GM23338 (cell line): ENCODE measurements around the gene PSD4. TPM values are rescaled to one million over a fixed set of nuclear protein-coding genes. Genes with fewer than 3 reads are reported as not detected.

ENCODE experiments used
- ATAC-seq: fragments of 200-7000 bp; cut with Tn5 transposase; 3 replicates; pipeline ENCODE4 v1.9.1; 2020
- DNase-seq: peaks from one replicate; pipeline ENCODE4 v3.0.0-alpha.2; 2015; ENCODE audit warnings: low spot score
- H2AFZ ChIP-seq: fragments of 200-600 bp; sonication (generic); 2 replicates; pipeline ENCODE4 v1.8.0; 2016; ENCODE audit warnings: antibody characterized with exemption, mild to moderate bottlenecking, moderate library complexity
- H3F3A ChIP-seq: fragments of 200-600 bp; sonication (generic); replicated peaks from 2 replicates; pipeline ENCODE4 v1.8.0; 2017; ENCODE audit warnings: antibody characterized with exemption, mixed run types, low read depth
- H3K27ac ChIP-seq: fragments of 200-600 bp; sonication (generic); 2 replicates; pipeline ENCODE4 v1.6.1; 2016; ENCODE audit warnings: low read depth
- H3K27me3 ChIP-seq: fragments of 200-600 bp; sonication (generic); 2 replicates; pipeline ENCODE4 v1.8.0; 2016; ENCODE audit warnings: mild to moderate bottlenecking, mixed run types, moderate library complexity; ENCODE audit not compliant: insufficient read depth
- H3K36me3 ChIP-seq: fragments of 200-600 bp; sonication (generic); 2 replicates; pipeline ENCODE4 v1.8.0; 2016; ENCODE audit warnings: mild to moderate bottlenecking; ENCODE audit not compliant: insufficient read depth
- H3K4me1 ChIP-seq: fragments of 200-600 bp; sonication (generic); 2 replicates; pipeline ENCODE4 v1.8.0; 2016; ENCODE audit warnings: mild to moderate bottlenecking, moderate library complexity; ENCODE audit not compliant: insufficient read depth
- H3K4me2 ChIP-seq: fragments of 200-600 bp; sonication (generic); 2 replicates; pipeline ENCODE4 v1.7.1; 2017; ENCODE audit warnings: mixed run types
- H3K4me3 ChIP-seq: fragments of 200-600 bp; sonication (generic); 2 replicates; pipeline ENCODE4 v1.6.1; 2016; ENCODE audit warnings: mixed run types
- H3K79me2 ChIP-seq: fragments of 200-600 bp; sonication (generic); replicated peaks from 2 replicates; pipeline ENCODE4 v1.8.0; 2017; ENCODE audit warnings: mild to moderate bottlenecking; ENCODE audit not compliant: insufficient read depth
- H3K9me2 ChIP-seq: fragments of 200-600 bp; sonication (generic); 2 replicates; pipeline ENCODE4 v1.8.0; 2017; ENCODE audit not compliant: insufficient read depth
- H4K20me1 ChIP-seq: fragments of 200-600 bp; sonication (generic); replicated peaks from 2 replicates; pipeline ENCODE4 v1.8.0; 2017; ENCODE audit warnings: mild to moderate bottlenecking; ENCODE audit not compliant: insufficient read depth
- H3K27ac Mint-ChIP-seq: 2 replicates; pipeline ENCODE4 v1.8.0; 2020; ENCODE audit warnings: inconsistent platforms, mild to moderate bottlenecking, moderate library complexity, mixed read lengths
- H3K27me3 Mint-ChIP-seq: 3 replicates; pipeline ENCODE4 v1.8.0; 2022; ENCODE audit warnings: low read depth, mild to moderate bottlenecking, moderate library complexity, mixed read lengths, inconsistent platforms; ENCODE audit not compliant: insufficient read depth, poor library complexity
- H3K36me3 Mint-ChIP-seq: 3 replicates; pipeline ENCODE4 v1.8.0; 2021; ENCODE audit warnings: low read depth, mild to moderate bottlenecking, inconsistent platforms, moderate library complexity, mixed read lengths
- H3K4me1 Mint-ChIP-seq: 3 replicates; pipeline ENCODE4 v1.8.0; 2020; ENCODE audit warnings: mild to moderate bottlenecking, inconsistent platforms, mixed read lengths
- H3K4me3 Mint-ChIP-seq: 3 replicates; pipeline ENCODE4 v1.8.0; 2021; ENCODE audit warnings: moderate library complexity, mild to moderate bottlenecking, inconsistent platforms, mixed read lengths
- H3K9me3 Mint-ChIP-seq: 3 replicates; pipeline ENCODE4 v1.8.0; 2020; ENCODE audit warnings: moderate library complexity, mild to moderate bottlenecking, inconsistent platforms, mixed read lengths
- ETS1 ChIP-seq: IDR thresholded peaks from 2 replicates; pipeline ENCODE4 v1.6.1; 2016; ENCODE audit warnings: antibody characterized with exemption
- EZH2phosphoT487 ChIP-seq: fragments of 200-600 bp; sonication (generic); IDR thresholded peaks from one replicate; pipeline ENCODE4 v1.8.1; 2018; ENCODE audit warnings: antibody characterized with exemption; ENCODE audit not compliant: unreplicated experiment
- JUNB ChIP-seq: IDR thresholded peaks from one replicate; pipeline ENCODE4 v1.6.1; 2016; ENCODE audit warnings: antibody characterized with exemption; ENCODE audit not compliant: unreplicated experiment
- NANOG ChIP-seq: IDR thresholded peaks from 2 replicates; pipeline ENCODE4 v1.6.1; 2016; ENCODE audit warnings: antibody characterized with exemption, borderline replicate concordance
- POLR2AphosphoS5 ChIP-seq: IDR thresholded peaks from 2 replicates; pipeline ENCODE4 v1.6.1; 2016; ENCODE audit warnings: antibody characterized with exemption, low read depth
- STAT1 ChIP-seq: IDR thresholded peaks from one replicate; pipeline ENCODE4 v1.6.1; 2016; ENCODE audit warnings: antibody characterized with exemption; ENCODE audit not compliant: unreplicated experiment
- ZNF331 ChIP-seq: fragments of 250-450 bp; sonication (Bioruptor Pico); IDR thresholded peaks from 2 replicates; pipeline ENCODE4 v1.5.0; 2020; ENCODE audit warnings: low read depth, mild to moderate bottlenecking, moderate library complexity
- polyA plus RNA-seq: library from polyadenylated mRNA; unstranded; fragments of >200 nt; fragmentation: Nextera tagmentation; extraction: Ambion mirVana; gene quantifications from 2 replicates; pipeline ENCODE4 v1.2.1, GENCODE V29; 2016
- total RNA-seq: library from RNA; depleted of rRNA; stranded (reverse); fragments of >200 nt; shearing (Covaris generic); gene quantifications from 2 replicates; pipeline ENCODE4 v1.2.3, GENCODE V29; 2014
- TF ChIP-seq, protein P1 (sequence below): IDR thresholded peaks from one replicate; pipeline ENCODE4 v1.6.1; 2018; ENCODE audit warnings: antibody characterized with exemption; ENCODE audit not compliant: unreplicated experiment
- TF ChIP-seq, protein P2 (sequence below): fragments of 250-450 bp; sonication (Bioruptor Pico); IDR thresholded peaks from 2 replicates; pipeline ENCODE4 v1.5.0; 2020; ENCODE audit warnings: mild to moderate bottlenecking, moderate library complexity
- TF ChIP-seq, protein P3 (sequence below), 2 experiments: fragments of 200-600 bp in 1 of 2; sonication (generic) in 1 of 2; conservative IDR thresholded peaks; 2 replicates each; pipeline versions ENCODE4 v1.5.1 to v1.6.1; 2016 to 2017; ENCODE audit warnings: antibody characterized with exemption in 2 of 2, low read depth in 2 of 2, mild to moderate bottlenecking in 2 of 2, moderate library complexity in 1 of 2

The PSD4 gene
- total and polyA plus RNA-seq, 2 experiments from 2014 or later, result 0.06 to 0.66 TPM

- TF ChIP-seq, protein P1, sequence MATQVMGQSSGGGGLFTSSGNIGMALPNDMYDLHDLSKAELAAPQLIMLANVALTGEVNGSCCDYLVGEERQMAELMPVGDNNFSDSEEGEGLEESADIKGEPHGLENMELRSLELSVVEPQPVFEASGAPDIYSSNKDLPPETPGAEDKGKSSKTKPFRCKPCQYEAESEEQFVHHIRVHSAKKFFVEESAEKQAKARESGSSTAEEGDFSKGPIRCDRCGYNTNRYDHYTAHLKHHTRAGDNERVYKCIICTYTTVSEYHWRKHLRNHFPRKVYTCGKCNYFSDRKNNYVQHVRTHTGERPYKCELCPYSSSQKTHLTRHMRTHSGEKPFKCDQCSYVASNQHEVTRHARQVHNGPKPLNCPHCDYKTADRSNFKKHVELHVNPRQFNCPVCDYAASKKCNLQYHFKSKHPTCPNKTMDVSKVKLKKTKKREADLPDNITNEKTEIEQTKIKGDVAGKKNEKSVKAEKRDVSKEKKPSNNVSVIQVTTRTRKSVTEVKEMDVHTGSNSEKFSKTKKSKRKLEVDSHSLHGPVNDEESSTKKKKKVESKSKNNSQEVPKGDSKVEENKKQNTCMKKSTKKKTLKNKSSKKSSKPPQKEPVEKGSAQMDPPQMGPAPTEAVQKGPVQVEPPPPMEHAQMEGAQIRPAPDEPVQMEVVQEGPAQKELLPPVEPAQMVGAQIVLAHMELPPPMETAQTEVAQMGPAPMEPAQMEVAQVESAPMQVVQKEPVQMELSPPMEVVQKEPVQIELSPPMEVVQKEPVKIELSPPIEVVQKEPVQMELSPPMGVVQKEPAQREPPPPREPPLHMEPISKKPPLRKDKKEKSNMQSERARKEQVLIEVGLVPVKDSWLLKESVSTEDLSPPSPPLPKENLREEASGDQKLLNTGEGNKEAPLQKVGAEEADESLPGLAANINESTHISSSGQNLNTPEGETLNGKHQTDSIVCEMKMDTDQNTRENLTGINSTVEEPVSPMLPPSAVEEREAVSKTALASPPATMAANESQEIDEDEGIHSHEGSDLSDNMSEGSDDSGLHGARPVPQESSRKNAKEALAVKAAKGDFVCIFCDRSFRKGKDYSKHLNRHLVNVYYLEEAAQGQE, result no peak
- TF ChIP-seq ETS1, result no peak
- no peak for TF ChIP-seq NANOG
These were observed 13.5 kb upstream of the PSD4 start (continued) for GRCh38 chr2:113160248-113160647.

GRCh38 chr2:113160962-113161361 lies 12.8 kb upstream of the PSD4 start:
- no peak overlapping the region for H3K27ac ChIP-seq
- no peak overlapping the region for H3K27ac Mint-ChIP-seq
- peaks cover 21% of the 10 kb centered on the region for H3K27me3 ChIP-seq
- H3K27me3 Mint-ChIP-seq, result peaks cover 17% of the 10 kb centered on the region
- H3K36me3 Mint-ChIP-seq, result no peaks in the 10 kb centered on the region
- H3K4me3 ChIP-seq, result no peak overlapping the region
- no peaks in the 10 kb centered on the region for H4K20me1 ChIP-seq
- ATAC-seq, result no peak
- H3K4me1 ChIP-seq, result peaks cover 14% of the 10 kb centered on the region
- no peaks in the 10 kb centered on the region for H3K9me2 ChIP-seq
- no peak overlapping the region for H2AFZ ChIP-seq
- H3K36me3 ChIP-seq, result no peaks in the 10 kb centered on the region
- no peak for DNase-seq
- no peak overlapping the region for H3K4me3 Mint-ChIP-seq
- no peak overlapping the region for H3K4me2 ChIP-seq
- H3K9me3 Mint-ChIP-seq, result no peaks in the 10 kb centered on the region; the same call in 2 of the 3 replicates
- H3K4me1 Mint-ChIP-seq, result peaks cover 27% of the 10 kb centered on the region
- H3F3A ChIP-seq, result no peaks in the 10 kb centered on the region
- H3K79me2 ChIP-seq, result no peaks in the 10 kb centered on the region
- TF ChIP-seq NANOG (no peak), STAT1 (no peak), ETS1 (no peak), POLR2AphosphoS5 (no peak), ZNF331 (no peak), JUNB (no peak), EZH2phosphoT487 (no peak)
- TF ChIP-seq, protein P2, sequence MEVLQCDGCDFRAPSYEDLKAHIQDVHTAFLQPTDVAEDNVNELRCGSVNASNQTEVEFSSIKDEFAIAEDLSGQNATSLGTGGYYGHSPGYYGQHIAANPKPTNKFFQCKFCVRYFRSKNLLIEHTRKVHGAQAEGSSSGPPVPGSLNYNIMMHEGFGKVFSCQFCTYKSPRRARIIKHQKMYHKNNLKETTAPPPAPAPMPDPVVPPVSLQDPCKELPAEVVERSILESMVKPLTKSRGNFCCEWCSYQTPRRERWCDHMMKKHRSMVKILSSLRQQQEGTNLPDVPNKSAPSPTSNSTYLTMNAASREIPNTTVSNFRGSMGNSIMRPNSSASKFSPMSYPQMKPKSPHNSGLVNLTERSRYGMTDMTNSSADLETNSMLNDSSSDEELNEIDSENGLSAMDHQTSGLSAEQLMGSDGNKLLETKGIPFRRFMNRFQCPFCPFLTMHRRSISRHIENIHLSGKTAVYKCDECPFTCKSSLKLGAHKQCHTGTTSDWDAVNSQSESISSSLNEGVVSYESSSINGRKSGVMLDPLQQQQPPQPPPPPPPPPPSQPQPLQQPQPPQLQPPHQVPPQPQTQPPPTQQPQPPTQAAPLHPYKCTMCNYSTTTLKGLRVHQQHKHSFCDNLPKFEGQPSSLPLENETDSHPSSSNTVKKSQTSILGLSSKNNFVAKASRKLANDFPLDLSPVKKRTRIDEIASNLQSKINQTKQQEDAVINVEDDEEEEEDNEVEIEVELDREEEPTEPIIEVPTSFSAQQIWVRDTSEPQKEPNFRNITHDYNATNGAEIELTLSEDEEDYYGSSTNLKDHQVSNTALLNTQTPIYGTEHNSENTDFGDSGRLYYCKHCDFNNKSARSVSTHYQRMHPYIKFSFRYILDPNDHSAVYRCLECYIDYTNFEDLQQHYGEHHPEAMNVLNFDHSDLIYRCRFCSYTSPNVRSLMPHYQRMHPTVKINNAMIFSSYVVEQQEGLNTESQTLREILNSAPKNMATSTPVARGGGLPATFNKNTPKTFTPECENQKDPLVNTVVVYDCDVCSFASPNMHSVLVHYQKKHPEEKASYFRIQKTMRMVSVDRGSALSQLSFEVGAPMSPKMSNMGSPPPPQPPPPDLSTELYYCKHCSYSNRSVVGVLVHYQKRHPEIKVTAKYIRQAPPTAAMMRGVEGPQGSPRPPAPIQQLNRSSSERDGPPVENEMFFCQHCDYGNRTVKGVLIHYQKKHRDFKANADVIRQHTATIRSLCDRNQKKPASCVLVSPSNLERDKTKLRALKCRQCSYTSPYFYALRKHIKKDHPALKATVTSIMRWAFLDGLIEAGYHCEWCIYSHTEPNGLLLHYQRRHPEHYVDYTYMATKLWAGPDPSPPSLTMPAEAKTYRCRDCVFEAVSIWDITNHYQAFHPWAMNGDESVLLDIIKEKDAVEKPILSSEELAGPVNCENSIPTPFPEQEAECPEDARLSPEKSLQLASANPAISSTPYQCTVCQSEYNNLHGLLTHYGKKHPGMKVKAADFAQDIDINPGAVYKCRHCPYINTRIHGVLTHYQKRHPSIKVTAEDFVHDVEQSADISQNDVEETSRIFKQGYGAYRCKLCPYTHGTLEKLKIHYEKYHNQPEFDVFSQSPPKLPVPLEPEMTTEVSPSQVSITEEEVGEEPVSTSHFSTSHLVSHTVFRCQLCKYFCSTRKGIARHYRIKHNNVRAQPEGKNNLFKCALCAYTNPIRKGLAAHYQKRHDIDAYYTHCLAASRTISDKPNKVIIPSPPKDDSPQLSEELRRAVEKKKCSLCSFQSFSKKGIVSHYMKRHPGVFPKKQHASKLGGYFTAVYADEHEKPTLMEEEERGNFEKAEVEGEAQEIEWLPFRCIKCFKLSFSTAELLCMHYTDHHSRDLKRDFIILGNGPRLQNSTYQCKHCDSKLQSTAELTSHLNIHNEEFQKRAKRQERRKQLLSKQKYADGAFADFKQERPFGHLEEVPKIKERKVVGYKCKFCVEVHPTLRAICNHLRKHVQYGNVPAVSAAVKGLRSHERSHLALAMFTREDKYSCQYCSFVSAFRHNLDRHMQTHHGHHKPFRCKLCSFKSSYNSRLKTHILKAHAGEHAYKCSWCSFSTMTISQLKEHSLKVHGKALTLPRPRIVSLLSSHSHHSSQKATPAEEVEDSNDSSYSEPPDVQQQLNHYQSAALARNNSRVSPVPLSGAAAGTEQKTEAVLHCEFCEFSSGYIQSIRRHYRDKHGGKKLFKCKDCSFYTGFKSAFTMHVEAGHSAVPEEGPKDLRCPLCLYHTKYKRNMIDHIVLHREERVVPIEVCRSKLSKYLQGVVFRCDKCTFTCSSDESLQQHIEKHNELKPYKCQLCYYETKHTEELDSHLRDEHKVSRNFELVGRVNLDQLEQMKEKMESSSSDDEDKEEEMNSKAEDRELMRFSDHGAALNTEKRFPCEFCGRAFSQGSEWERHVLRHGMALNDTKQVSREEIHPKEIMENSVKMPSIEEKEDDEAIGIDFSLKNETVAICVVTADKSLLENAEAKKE, result no peak
- TF ChIP-seq, protein P3, sequence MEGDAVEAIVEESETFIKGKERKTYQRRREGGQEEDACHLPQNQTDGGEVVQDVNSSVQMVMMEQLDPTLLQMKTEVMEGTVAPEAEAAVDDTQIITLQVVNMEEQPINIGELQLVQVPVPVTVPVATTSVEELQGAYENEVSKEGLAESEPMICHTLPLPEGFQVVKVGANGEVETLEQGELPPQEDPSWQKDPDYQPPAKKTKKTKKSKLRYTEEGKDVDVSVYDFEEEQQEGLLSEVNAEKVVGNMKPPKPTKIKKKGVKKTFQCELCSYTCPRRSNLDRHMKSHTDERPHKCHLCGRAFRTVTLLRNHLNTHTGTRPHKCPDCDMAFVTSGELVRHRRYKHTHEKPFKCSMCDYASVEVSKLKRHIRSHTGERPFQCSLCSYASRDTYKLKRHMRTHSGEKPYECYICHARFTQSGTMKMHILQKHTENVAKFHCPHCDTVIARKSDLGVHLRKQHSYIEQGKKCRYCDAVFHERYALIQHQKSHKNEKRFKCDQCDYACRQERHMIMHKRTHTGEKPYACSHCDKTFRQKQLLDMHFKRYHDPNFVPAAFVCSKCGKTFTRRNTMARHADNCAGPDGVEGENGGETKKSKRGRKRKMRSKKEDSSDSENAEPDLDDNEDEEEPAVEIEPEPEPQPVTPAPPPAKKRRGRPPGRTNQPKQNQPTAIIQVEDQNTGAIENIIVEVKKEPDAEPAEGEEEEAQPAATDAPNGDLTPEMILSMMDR (conservative IDR thresholded peaks at IDR 0.05; ENCODE audit: low read depth in 2 of 2), result no peak
